ENCODE results near the gene FIBCD1. TPM values are rescaled to one million over a fixed set of nuclear protein-coding genes. Genes with fewer than 3 reads are reported as not detected.
A peak's percentile ranks its signal among the peaks of the same experiment; 100 is the strongest.

The FIBCD1 gene
- total and polyA plus RNA-seq, 7 experiments from 2014 or later = not detected

- CTCF ChIA-PET = no interaction called here
- Histone ChIP-seq H3K27me3 (ENCODE audit: control insufficient read depth in 2 of 2, insufficient read depth in 2 of 2, low read length in 2 of 2) (peaks cover 0 to 2% of the 10 kb centered on the region in 2 donors), H3K4me1 (ENCODE audit: control insufficient read depth in 2 of 2, insufficient read depth in 2 of 2, low read length in 2 of 2) (no peaks in the 10 kb centered on the region), H3K36me3 (ENCODE audit: control insufficient read depth in 2 of 3, insufficient read depth in 3 of 3, low read length in 3 of 3) (no peaks in the 10 kb centered on the region), H3K4me3 (ENCODE audit: low read length) (no peak overlapping the region), H3K9me3 (ENCODE audit: control insufficient read depth in 2 of 3, low read length in 3 of 3) (no peaks in the 10 kb centered on the region), H3K27ac (ENCODE audit: low read depth, low read length) (no peak overlapping the region)
- H3K4me1 Mint-ChIP-seq = peaks cover 0 to 12% (median 2%) of the 10 kb centered on the region in 7 donors
- POLR2A ChIA-PET = no interaction called here
- DNase-seq = no peak
- no peak for ATAC-seq
- intact Hi-C loops (cut with micrococcal nuclease) = no loop called here
- no peaks in the 10 kb centered on the region for H3K36me3 Mint-ChIP-seq
- H3K27me3 Mint-ChIP-seq = peaks cover 37 to 56% (median 51%) of the 10 kb centered on the region in 5 donors
- H3K9me3 Mint-ChIP-seq = peaks cover 0 to 4% (median 0%) of the 10 kb centered on the region in 11 donors
- H3K4me3 Mint-ChIP-seq = no peak overlapping the region
- H3K27ac Mint-ChIP-seq = no peak overlapping the region
These were observed 5.7 kb downstream of the FIBCD1 start for GRCh38 chr9:130933114-130934046.

- Mint-ChIP-seq H3K27ac (peak overlapping the region in 1 of 9 donors; percentile 22), H3K36me3 (no peaks in the 10 kb centered on the region), H3K4me1 (peaks cover 0 to 9% (median 0%) of the 10 kb centered on the region in 7 donors), H3K27me3 (peaks cover 31 to 56% (median 45%) of the 10 kb centered on the region in 5 donors), H3K4me3 (no peak overlapping the region), H3K9me3 (peaks cover 0 to 4% (median 0%) of the 10 kb centered on the region in 11 donors)
- DNase-seq (no peak), ATAC-seq (no peak)
- H3K27me3 ChIP-seq (ENCODE audit: control insufficient read depth in 2 of 2, insufficient read depth in 2 of 2, low read length in 2 of 2) = peaks cover 0 to 2% of the 10 kb centered on the region in 2 donors
- intact Hi-C loops (cut with micrococcal nuclease) = no loop called here
- no peaks in the 10 kb centered on the region for H3K9me3 ChIP-seq (ENCODE audit: control insufficient read depth in 2 of 3, low read length in 3 of 3)
- H3K36me3 ChIP-seq (ENCODE audit: control insufficient read depth in 2 of 3, insufficient read depth in 3 of 3, low read length in 3 of 3) = no peaks in the 10 kb centered on the region
- no peak overlapping the region for H3K27ac ChIP-seq (ENCODE audit: low read depth, low read length)
- CTCF ChIA-PET = no interaction called here
- no peak overlapping the region for H3K4me3 ChIP-seq (ENCODE audit: low read length)
- POLR2A ChIA-PET = no interaction called here
- no peaks in the 10 kb centered on the region for H3K4me1 ChIP-seq (ENCODE audit: control insufficient read depth in 2 of 2, insufficient read depth in 2 of 2, low read length in 2 of 2)
These were observed 6.6 kb downstream of the FIBCD1 start for GRCh38 chr9:130932255-130933079.

GRCh38 chr9:130931508-130932254, 7.4 kb downstream of the FIBCD1 start:
- Mint-ChIP-seq H3K27ac (peak overlapping the region in 1 of 9 donors; percentile 2), H3K27me3 (peaks cover 25 to 48% (median 38%) of the 10 kb centered on the region in 5 donors), H3K9me3 (peaks cover 0 to 2% (median 0%) of the 10 kb centered on the region in 11 donors), H3K4me3 (no peak overlapping the region), H3K36me3 (no peaks in the 10 kb centered on the region), H3K4me1 (peaks cover 0 to 5% (median 0%) of the 10 kb centered on the region in 7 donors)
- Histone ChIP-seq H3K27ac (ENCODE audit: low read depth, low read length) (no peak overlapping the region), H3K4me1 (ENCODE audit: control insufficient read depth in 2 of 2, insufficient read depth in 2 of 2, low read length in 2 of 2) (no peaks in the 10 kb centered on the region), H3K9me3 (ENCODE audit: control insufficient read depth in 2 of 3, low read length in 3 of 3) (no peaks in the 10 kb centered on the region), H3K4me3 (ENCODE audit: low read length) (no peak overlapping the region), H3K36me3 (ENCODE audit: control insufficient read depth in 2 of 3, insufficient read depth in 3 of 3, low read length in 3 of 3) (no peaks in the 10 kb centered on the region), H3K27me3 (ENCODE audit: control insufficient read depth in 2 of 2, insufficient read depth in 2 of 2, low read length in 2 of 2) (no peaks in the 10 kb centered on the region)
- ChIA-PET POLR2A (no interaction called here), CTCF (no interaction called here)
- intact Hi-C loops (cut with micrococcal nuclease) = no loop called here
- DNase-seq (no peak), ATAC-seq (no peak)

- H3K4me1 ChIP-seq (ENCODE audit: control insufficient read depth in 2 of 2, insufficient read depth in 2 of 2, low read length in 2 of 2) = no peaks in the 10 kb centered on the region
- peak overlapping the region in 1 of 9 donors; percentile 2 for H3K27ac Mint-ChIP-seq
- H3K36me3 ChIP-seq (ENCODE audit: control insufficient read depth in 2 of 3, insufficient read depth in 3 of 3, low read length in 3 of 3) = no peaks in the 10 kb centered on the region
- DNase-seq (no peak), ATAC-seq (no peak)
- no peak overlapping the region for H3K4me3 Mint-ChIP-seq
- no peaks in the 10 kb centered on the region for H3K36me3 Mint-ChIP-seq
- no peak overlapping the region for H3K27ac ChIP-seq (ENCODE audit: low read depth, low read length)
- H3K9me3 ChIP-seq (ENCODE audit: control insufficient read depth in 2 of 3, low read length in 3 of 3) = no peaks in the 10 kb centered on the region
- ChIA-PET CTCF (no interaction called here), POLR2A (no interaction called here)
- peaks cover 0 to 4% (median 0%) of the 10 kb centered on the region in 7 donors for H3K4me1 Mint-ChIP-seq
- intact Hi-C loops (cut with micrococcal nuclease) = no loop called here
- H3K27me3 ChIP-seq (ENCODE audit: control insufficient read depth in 2 of 2, insufficient read depth in 2 of 2, low read length in 2 of 2) = no peaks in the 10 kb centered on the region
- no peak overlapping the region for H3K4me3 ChIP-seq (ENCODE audit: low read length)
- no peaks in the 10 kb centered on the region for H3K9me3 Mint-ChIP-seq
- H3K27me3 Mint-ChIP-seq = peaks cover 22 to 43% (median 31%) of the 10 kb centered on the region in 5 donors
These were observed 8.2 kb downstream of the FIBCD1 start for GRCh38 chr9:130930804-130931349.

- CTCF ChIA-PET = no interaction called here
These were observed 8.8 kb downstream of the FIBCD1 start for GRCh38 chr9:130930132-130930803.

GRCh38 chr9:130929571-130930038, 9.4 kb downstream of the FIBCD1 start:
- no peak overlapping the region for H3K27ac Mint-ChIP-seq
- H3K4me1 Mint-ChIP-seq = peaks cover 0 to 4% (median 0%) of the 10 kb centered on the region in 7 donors
- intact Hi-C loops (cut with micrococcal nuclease) = no loop called here
- CTCF ChIA-PET = no interaction called here
- H3K9me3 Mint-ChIP-seq = no peaks in the 10 kb centered on the region
- no peak for DNase-seq
- Histone ChIP-seq H3K4me3 (ENCODE audit: low read length) (no peak overlapping the region), H3K9me3 (ENCODE audit: control insufficient read depth in 2 of 3, low read length in 3 of 3) (no peaks in the 10 kb centered on the region), H3K4me1 (ENCODE audit: control insufficient read depth in 2 of 2, insufficient read depth in 2 of 2, low read length in 2 of 2) (no peaks in the 10 kb centered on the region), H3K36me3 (ENCODE audit: control insufficient read depth in 2 of 3, insufficient read depth in 3 of 3, low read length in 3 of 3) (no peaks in the 10 kb centered on the region), H3K27ac (ENCODE audit: low read depth, low read length) (no peak overlapping the region), H3K27me3 (ENCODE audit: control insufficient read depth in 2 of 2, insufficient read depth in 2 of 2, low read length in 2 of 2) (no peaks in the 10 kb centered on the region)
- no peak overlapping the region for H3K4me3 Mint-ChIP-seq
- POLR2A ChIA-PET = no interaction called here
- no peaks in the 10 kb centered on the region for H3K36me3 Mint-ChIP-seq
- peaks cover 14 to 32% (median 20%) of the 10 kb centered on the region in 5 donors for H3K27me3 Mint-ChIP-seq
- no peak for ATAC-seq

More at GRCh38 chr9:130930132-130930803, 8.8 kb downstream of the FIBCD1 start:
- Histone ChIP-seq H3K27me3 (ENCODE audit: control insufficient read depth in 2 of 2, insufficient read depth in 2 of 2, low read length in 2 of 2) (no peaks in the 10 kb centered on the region), H3K4me1 (ENCODE audit: control insufficient read depth in 2 of 2, insufficient read depth in 2 of 2, low read length in 2 of 2) (no peaks in the 10 kb centered on the region), H3K27ac (ENCODE audit: low read depth, low read length) (no peak overlapping the region), H3K4me3 (ENCODE audit: low read length) (no peak overlapping the region), H3K9me3 (ENCODE audit: control insufficient read depth in 2 of 3, low read length in 3 of 3) (no peaks in the 10 kb centered on the region), H3K36me3 (ENCODE audit: control insufficient read depth in 2 of 3, insufficient read depth in 3 of 3, low read length in 3 of 3) (no peaks in the 10 kb centered on the region)
- DNase-seq (no peak), ATAC-seq (no peak)
- no peak overlapping the region for H3K4me3 Mint-ChIP-seq
- H3K27me3 Mint-ChIP-seq = peaks cover 20 to 38% (median 27%) of the 10 kb centered on the region in 5 donors
- no peaks in the 10 kb centered on the region for H3K36me3 Mint-ChIP-seq
- intact Hi-C loops (cut with micrococcal nuclease) = no loop called here
- peaks cover 0 to 4% (median 0%) of the 10 kb centered on the region in 7 donors for H3K4me1 Mint-ChIP-seq
- H3K27ac Mint-ChIP-seq = no peak overlapping the region
- POLR2A ChIA-PET = no interaction called here
- no peaks in the 10 kb centered on the region for H3K9me3 Mint-ChIP-seq

All from naive thymus-derived CD4-positive, alpha-beta T cell (primary cell).